Skeletal muscle cell (primary cell): ENCODE results near the gene CYSTM1.
"Not testable (repeated sequence)": the region's sequence is repeated elsewhere in the genome, so short reads cannot be mapped to it uniquely, and the experiment has no call there.

ENCODE experiments used
- DNase-seq: peaks from one replicate; pipeline ENCODE4 v3.0.0-alpha.2; 2010; ENCODE audit warnings: low read depth
- H3K4me3 ChIP-seq: 2 replicates; pipeline ENCODE4 v1.5.1; 2011; ENCODE audit warnings: low read depth, mild to moderate bottlenecking, control low read depth, low read length, moderate library complexity

Gene CYSTM1

GRCh38 chr5:140146523-140146842 lies 28.5 kb upstream of the CYSTM1 start:
- H3K4me3 ChIP-seq, result peak overlapping the region; percentile 40
- no peak for DNase-seq

- no peak overlapping the region for H3K4me3 ChIP-seq
- DNase-seq, result no peak
These were observed 27.5 kb upstream of the CYSTM1 start for GRCh38 chr5:140147460-140147859.

GRCh38 chr5:140148508-140148907 lies 26.5 kb upstream of the CYSTM1 start:
- DNase-seq, result no peak
- no peak overlapping the region for H3K4me3 ChIP-seq

- DNase-seq, result no peak
These were observed 24.8 kb upstream of the CYSTM1 start for GRCh38 chr5:140150201-140150600.

GRCh38 chr5:140151144-140152021 lies 23.6 kb upstream of the CYSTM1 start:
- H3K4me3 ChIP-seq, result no peak overlapping the region
- DNase-seq, result no peak

More at GRCh38 chr5:140150201-140150600, 24.8 kb upstream of the CYSTM1 start:
- H3K4me3 ChIP-seq, result no peak overlapping the region

- no peak for DNase-seq
- no peak overlapping the region for H3K4me3 ChIP-seq
These were observed 22.7 kb upstream of the CYSTM1 start for GRCh38 chr5:140152022-140152999.

GRCh38 chr5:140153255-140153654 lies 21.7 kb upstream of the CYSTM1 start:
- no peak for DNase-seq
- no peak overlapping the region for H3K4me3 ChIP-seq

GRCh38 chr5:140153905-140154304 lies 21.1 kb upstream of the CYSTM1 start:
- no peak overlapping the region for H3K4me3 ChIP-seq
- DNase-seq, result no peak

- not testable (repeated sequence) for H3K4me3 ChIP-seq, DNase-seq
These were observed 20.1 kb upstream of the CYSTM1 start for GRCh38 chr5:140154710-140155381.

- peak; percentile 34 for DNase-seq
- peak overlapping the region; percentile 29 for H3K4me3 ChIP-seq
These were observed 17.8 kb upstream of the CYSTM1 start for GRCh38 chr5:140157032-140157781.

- DNase-seq, result no peak
- H3K4me3 ChIP-seq, result no peak overlapping the region
These were observed 15.7 kb upstream of the CYSTM1 start for GRCh38 chr5:140159014-140159927.

- no peak for DNase-seq
- H3K4me3 ChIP-seq, result no peak overlapping the region
These were observed 12.7 kb upstream of the CYSTM1 start for GRCh38 chr5:140162275-140162674.

- H3K4me3 ChIP-seq, result no peak overlapping the region
- DNase-seq, result no peak
These were observed 12.2 kb upstream of the CYSTM1 start for GRCh38 chr5:140162781-140163180.

- H3K4me3 ChIP-seq, result no peak overlapping the region
- DNase-seq, result no peak
These were observed 9.7 kb upstream of the CYSTM1 start for GRCh38 chr5:140165101-140165922.

GRCh38 chr5:140165923-140166270 lies 9.1 kb upstream of the CYSTM1 start:
- DNase-seq, result no peak
- H3K4me3 ChIP-seq, result no peak overlapping the region

GRCh38 chr5:140166911-140167310 lies 8.1 kb upstream of the CYSTM1 start:
- no peak for DNase-seq
- H3K4me3 ChIP-seq, result no peak overlapping the region

GRCh38 chr5:140168371-140168770 lies 6.6 kb upstream of the CYSTM1 start:
- DNase-seq, result no peak
- H3K4me3 ChIP-seq, result no peak overlapping the region
